Stimulated activated CD4-positive, alpha-beta T cell treated with anti-CD3 and anti-CD28 coated beads, Interleukin-12 subunit alpha, Interleukin-12 subunit beta, amount 100 ng/mL, for 48 hours (primary cell): ENCODE data around the gene EHD1.
A peak's percentile ranks its signal among the peaks of the same experiment; 100 is the strongest.
"Not testable (repeated sequence)": the region's sequence is repeated elsewhere in the genome, so short reads cannot be mapped to it uniquely, and the experiment has no call there.

Experiments used
- DNase-seq, 3 donors: peaks; one replicate each; pipeline ENCODE4 v3.0.0-alpha.2; 2020; ENCODE audit warnings: low read depth in 2 of 3, low spot score in 1 of 3

The EHD1 gene

GRCh38 chr11:64832467-64833197 is 45.8 kb downstream of the EHD1 start:
- DNase-seq: no peak

- DNase-seq: no peak
Measured at GRCh38 chr11:64831411-64831891, 47.0 kb downstream of the EHD1 start.

GRCh38 chr11:64829536-64830251 is 48.7 kb downstream of the EHD1 start:
- DNase-seq: no peak

- no peak for DNase-seq
Measured at GRCh38 chr11:64827451-64827839, 51.0 kb downstream of the EHD1 start.

- DNase-seq: no peak
Measured at GRCh38 chr11:64826578-64827450, 51.6 kb downstream of the EHD1 start.

GRCh38 chr11:64826062-64826461 is 52.4 kb downstream of the EHD1 start:
- DNase-seq: no peak

GRCh38 chr11:64823568-64824119 is 54.8 kb downstream of the EHD1 start:
- no peak for DNase-seq

- no peak for DNase-seq
Measured at GRCh38 chr11:64817476-64817875, 60.9 kb downstream of the EHD1 start.

- DNase-seq: not testable (repeated sequence)
Measured at GRCh38 chr11:64815433-64815832, 63.0 kb downstream of the EHD1 start.

- no peak for DNase-seq
Measured at GRCh38 chr11:64814712-64815187, 63.7 kb downstream of the EHD1 start.

GRCh38 chr11:64813826-64814225 is 64.6 kb downstream of the EHD1 start:
- no peak for DNase-seq

- DNase-seq: no peak
Measured at GRCh38 chr11:64810891-64811272, 67.5 kb downstream of the EHD1 start.

- peak; percentile 79 to 81 (median 81) for DNase-seq
Measured at GRCh38 chr11:64810271-64810890, 68.0 kb downstream of the EHD1 start, which contains the start of gene MEN1. Gene MEN1 (minus strand): TSS chr11:64810551. CDS start chr11:64810109, 442 bp downstream.

- peak in 1 of 3 donors; percentile 9 for DNase-seq
Measured at GRCh38 chr11:64809781-64810241, 68.6 kb downstream of the EHD1 start.

GRCh38 chr11:64805481-64805880 is 72.9 kb downstream of the EHD1 start:
- DNase-seq: no peak

- DNase-seq: no peak
Measured at GRCh38 chr11:64804346-64805210, 73.8 kb downstream of the EHD1 start.

- no peak for DNase-seq
Measured at GRCh38 chr11:64803846-64804345, 74.5 kb downstream of the EHD1 start.

GRCh38 chr11:64803158-64803845 is 75.1 kb downstream of the EHD1 start, which contains the start of gene MAP4K2:
Gene MAP4K2 (minus strand): TSS chr11:64803214. CDS start chr11:64803149, 65 bp downstream.
- peak; percentile 62 to 83 (median 70) for DNase-seq
